22Rv1 (cell line): ENCODE results near the gene PLA2G2F.

Source experiments
- CTCF ChIP-seq: fragments of 450-650 bp; IDR thresholded peaks from 2 replicates; pipeline ENCODE4 v1.5.1; 2017; ENCODE audit warnings: mild to moderate bottlenecking
- ZFX ChIP-seq: fragments of 450-650 bp; IDR thresholded peaks from 2 replicates; pipeline ENCODE4 v1.6.1; 2017; ENCODE audit warnings: antibody characterized with exemption, borderline replicate concordance

GRCh38 chr1:20107351-20107750, 31.8 kb upstream of the PLA2G2F start:
- TF ChIP-seq CTCF (no peak), ZFX (no peak)
